ENCODE data around the gene SLC25A4.

DNA sequence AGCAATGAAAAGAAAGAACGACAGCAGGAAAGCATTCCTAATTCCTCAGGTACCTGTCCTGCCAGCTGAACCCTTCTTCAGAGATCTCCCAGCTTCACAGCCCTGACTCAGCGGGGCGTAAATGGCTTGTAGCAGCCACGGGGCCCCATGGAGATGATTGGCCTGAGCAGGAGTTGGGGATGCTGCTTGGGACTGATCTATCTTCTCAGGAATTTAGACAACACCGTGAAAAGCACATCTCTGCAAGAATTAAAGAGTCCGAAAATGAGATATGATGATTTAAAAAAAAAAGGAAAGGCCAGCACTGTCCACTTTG is 22.5 kb upstream of the SLC25A4 start:
- TF ChIP-seq, protein P1, sequence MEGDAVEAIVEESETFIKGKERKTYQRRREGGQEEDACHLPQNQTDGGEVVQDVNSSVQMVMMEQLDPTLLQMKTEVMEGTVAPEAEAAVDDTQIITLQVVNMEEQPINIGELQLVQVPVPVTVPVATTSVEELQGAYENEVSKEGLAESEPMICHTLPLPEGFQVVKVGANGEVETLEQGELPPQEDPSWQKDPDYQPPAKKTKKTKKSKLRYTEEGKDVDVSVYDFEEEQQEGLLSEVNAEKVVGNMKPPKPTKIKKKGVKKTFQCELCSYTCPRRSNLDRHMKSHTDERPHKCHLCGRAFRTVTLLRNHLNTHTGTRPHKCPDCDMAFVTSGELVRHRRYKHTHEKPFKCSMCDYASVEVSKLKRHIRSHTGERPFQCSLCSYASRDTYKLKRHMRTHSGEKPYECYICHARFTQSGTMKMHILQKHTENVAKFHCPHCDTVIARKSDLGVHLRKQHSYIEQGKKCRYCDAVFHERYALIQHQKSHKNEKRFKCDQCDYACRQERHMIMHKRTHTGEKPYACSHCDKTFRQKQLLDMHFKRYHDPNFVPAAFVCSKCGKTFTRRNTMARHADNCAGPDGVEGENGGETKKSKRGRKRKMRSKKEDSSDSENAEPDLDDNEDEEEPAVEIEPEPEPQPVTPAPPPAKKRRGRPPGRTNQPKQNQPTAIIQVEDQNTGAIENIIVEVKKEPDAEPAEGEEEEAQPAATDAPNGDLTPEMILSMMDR (IDR thresholded peaks at IDR 0.05): no peak
- TF ChIP-seq POLR2A (IDR thresholded peaks at IDR 0.05) (no peak), POLR2AphosphoS5 (IDR thresholded peaks at IDR 0.05) (no peak)
